ENCODE measurements around the gene TRAF7.

Gene TRAF7

DNA sequence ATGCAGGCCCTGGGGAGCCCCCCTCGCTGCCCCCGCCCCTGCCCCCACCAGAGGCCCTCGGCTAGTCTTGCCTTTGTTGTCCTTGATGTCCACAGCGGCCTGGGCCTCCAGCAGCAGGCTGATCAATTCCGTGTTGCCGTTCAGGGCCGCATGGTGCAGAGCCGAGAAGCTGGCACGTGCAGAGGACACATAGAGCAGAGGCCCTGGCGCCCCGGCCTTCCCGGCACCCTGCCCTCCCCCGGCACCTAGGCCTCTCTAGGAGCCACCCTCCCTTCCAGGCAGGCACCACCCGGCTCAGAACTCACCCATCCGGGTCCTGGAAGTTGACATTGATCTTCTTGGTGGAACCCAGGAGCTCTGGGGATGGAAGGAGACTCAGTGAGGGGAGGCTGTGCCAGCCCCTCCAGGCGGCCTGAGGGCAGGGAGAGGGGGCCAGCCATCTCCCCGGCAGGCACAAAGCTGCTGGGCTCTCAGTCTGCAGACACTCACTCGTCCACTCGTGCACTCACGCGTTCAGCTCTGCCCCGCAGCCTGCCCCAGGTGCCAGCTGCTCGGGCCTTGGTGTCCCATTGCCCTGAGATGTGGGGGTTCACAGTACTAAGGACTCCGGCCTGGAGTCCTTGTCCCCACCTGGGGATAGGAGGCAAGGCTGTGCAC is 34.5 kb downstream of the TRAF7 start:
- TF ChIP-seq, protein P1, sequence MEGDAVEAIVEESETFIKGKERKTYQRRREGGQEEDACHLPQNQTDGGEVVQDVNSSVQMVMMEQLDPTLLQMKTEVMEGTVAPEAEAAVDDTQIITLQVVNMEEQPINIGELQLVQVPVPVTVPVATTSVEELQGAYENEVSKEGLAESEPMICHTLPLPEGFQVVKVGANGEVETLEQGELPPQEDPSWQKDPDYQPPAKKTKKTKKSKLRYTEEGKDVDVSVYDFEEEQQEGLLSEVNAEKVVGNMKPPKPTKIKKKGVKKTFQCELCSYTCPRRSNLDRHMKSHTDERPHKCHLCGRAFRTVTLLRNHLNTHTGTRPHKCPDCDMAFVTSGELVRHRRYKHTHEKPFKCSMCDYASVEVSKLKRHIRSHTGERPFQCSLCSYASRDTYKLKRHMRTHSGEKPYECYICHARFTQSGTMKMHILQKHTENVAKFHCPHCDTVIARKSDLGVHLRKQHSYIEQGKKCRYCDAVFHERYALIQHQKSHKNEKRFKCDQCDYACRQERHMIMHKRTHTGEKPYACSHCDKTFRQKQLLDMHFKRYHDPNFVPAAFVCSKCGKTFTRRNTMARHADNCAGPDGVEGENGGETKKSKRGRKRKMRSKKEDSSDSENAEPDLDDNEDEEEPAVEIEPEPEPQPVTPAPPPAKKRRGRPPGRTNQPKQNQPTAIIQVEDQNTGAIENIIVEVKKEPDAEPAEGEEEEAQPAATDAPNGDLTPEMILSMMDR (IDR thresholded peaks at IDR 0.05; ENCODE audit: low read depth, low read length, missing control alignments) = no peak
- DNase-seq = no peak
- in situ Hi-C loops (cut with HindIII; ENCODE audit: low pct_ligation_motif_present, low sequenced_read_pairs) = no loop called here
- Histone ChIP-seq H3K4me3 (ENCODE audit: low read depth, low read length) (no peak overlapping the region), H3K27ac (no peak overlapping the region), H3K36me3 (replicated peaks) (no peaks in the 10 kb centered on the region), H3K27me3 (replicated peaks) (peaks cover 10% of the 10 kb centered on the region)

DNA sequence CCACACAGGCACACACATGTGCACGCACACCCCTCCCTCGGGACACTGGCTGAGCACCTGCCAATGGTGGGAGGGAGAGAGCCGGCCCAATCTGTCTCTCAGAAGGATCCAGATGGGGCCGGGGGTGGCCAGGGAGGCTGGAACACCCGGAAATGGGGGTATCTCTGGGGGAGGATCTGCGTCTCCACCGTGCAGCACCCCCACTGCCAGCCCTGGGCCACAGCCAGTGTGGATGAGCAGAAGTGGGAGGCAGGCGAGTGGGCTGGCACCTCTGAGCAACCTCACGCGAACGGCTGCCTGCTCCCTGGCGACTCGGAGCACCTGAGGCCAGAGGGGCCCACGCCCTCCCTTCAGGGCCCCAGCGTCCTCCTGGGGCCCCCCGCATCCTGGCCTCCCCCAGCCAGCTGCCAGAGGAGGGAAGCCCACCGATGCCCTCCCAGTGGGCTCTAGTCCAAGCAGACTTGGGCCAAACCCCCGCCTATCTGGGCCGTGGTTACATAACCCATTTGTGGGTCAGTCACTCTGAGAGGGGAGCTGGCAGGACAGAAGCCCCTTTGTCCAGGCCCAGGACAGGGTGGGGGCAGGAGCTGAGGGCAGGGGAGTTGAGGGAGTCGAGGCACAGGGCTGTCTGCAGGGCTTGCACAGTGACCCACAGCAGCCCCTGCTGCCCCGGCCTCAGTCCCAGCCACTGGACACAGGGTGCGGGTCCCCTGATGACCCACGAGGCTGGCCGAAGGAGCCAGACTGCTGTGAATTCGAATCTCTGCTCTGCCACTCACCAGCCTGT is 35.3 kb downstream of the TRAF7 start:
- DNase-seq = no peak
- Histone ChIP-seq H3K4me3 (ENCODE audit: low read depth, low read length) (no peak overlapping the region), H3K27me3 (replicated peaks) (peaks cover 17% of the 10 kb centered on the region), H3K36me3 (replicated peaks) (no peaks in the 10 kb centered on the region), H3K27ac (no peak overlapping the region)
- in situ Hi-C loops (cut with HindIII; ENCODE audit: low pct_ligation_motif_present, low sequenced_read_pairs) = no loop called here
- TF ChIP-seq, protein P1 (IDR thresholded peaks at IDR 0.05; ENCODE audit: low read depth, low read length, missing control alignments) = no peak

DNA sequence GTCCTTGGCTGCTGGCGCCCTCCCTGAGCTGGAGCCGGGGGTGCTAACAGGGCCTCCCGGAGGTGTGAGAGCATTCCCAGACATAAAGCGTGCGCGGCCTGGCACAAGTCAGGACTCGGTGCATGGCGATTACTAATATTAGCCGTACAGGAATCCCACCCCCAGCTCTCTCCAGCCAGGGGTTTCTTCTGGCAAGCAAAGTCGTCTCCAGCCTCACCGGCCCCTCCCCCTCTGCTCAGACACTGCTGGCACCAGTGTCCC is 35.8 kb downstream of the TRAF7 start:
- Histone ChIP-seq H3K4me3 (ENCODE audit: low read depth, low read length) (no peak overlapping the region), H3K27me3 (replicated peaks) (peaks cover 21% of the 10 kb centered on the region), H3K27ac (no peak overlapping the region), H3K36me3 (replicated peaks) (no peaks in the 10 kb centered on the region)
- in situ Hi-C loops (cut with HindIII; ENCODE audit: low pct_ligation_motif_present, low sequenced_read_pairs) = no loop called here
- TF ChIP-seq, protein P1 (IDR thresholded peaks at IDR 0.05; ENCODE audit: low read depth, low read length, missing control alignments) = no peak
- no peak for DNase-seq

DNA sequence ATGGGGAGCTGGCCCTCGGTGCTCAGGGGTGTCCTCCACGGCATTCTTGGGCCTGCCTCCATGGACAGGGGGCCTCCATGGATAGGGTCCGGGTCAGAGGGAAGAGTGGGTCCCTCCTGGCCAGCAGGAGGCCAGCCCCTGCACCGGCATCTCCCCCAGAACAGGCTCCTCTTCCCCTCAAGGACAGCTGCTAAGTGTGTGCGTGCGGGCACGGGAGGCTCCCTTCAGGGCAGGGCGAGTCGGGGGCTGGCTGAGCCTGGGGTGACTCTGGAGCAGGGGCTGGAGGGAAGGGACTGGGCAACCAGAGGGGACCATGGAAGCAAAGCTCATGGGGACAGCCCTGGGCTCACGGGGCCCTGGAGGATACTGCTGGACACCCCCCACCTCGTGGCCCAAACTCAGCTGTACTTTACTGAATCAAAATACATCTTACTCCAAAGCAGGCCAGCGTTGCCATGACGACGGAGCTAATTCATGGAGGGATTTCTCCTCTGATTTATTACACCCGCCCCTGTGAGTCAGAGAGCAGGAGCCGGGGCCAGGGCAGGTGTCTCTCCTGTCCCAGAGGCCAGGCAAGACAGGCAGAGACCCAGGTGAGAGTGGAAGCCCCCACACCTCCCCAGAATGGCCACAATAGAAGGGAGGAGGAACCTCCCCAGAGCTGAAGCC is 38.7 kb downstream of the TRAF7 start:
- no peak overlapping the region for H3K27ac ChIP-seq
- TF ChIP-seq, protein P1 (IDR thresholded peaks at IDR 0.05; ENCODE audit: low read depth, low read length, missing control alignments) = no peak
- in situ Hi-C loops (cut with HindIII; ENCODE audit: low pct_ligation_motif_present, low sequenced_read_pairs) = no loop called here
- peaks cover 44% of the 10 kb centered on the region for H3K27me3 ChIP-seq (replicated peaks)
- H3K36me3 ChIP-seq (replicated peaks) = no peaks in the 10 kb centered on the region
- DNase-seq = peak; percentile 37
- H3K4me3 ChIP-seq (ENCODE audit: low read depth, low read length) = no peak overlapping the region

DNA sequence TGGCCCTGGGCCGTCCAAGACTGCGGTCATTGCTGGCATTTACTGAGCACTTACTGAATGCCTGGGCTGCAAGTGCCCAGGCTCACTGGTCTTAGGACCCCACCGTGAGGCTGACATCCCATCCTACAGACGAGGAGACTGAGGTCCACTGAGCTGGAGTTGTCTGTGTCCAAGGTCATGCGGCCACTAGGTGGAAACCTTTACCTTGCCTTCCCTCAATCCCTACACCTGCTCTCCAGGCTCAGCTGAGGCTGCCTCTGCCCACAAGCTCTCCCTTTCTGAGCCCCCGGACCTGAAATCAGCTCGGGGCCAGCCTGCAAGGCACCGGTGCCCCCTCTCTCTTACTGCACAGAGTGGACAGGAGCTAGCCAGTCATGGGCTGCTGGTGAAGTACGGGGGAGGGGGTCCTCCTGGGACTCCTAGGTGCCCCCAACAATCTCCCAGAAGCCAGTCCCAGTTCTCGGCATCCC is 39.3 kb downstream of the TRAF7 start:
- TF ChIP-seq, protein P1 (IDR thresholded peaks at IDR 0.05; ENCODE audit: low read depth, low read length, missing control alignments) = peak; percentile 60
- H3K4me3 ChIP-seq (ENCODE audit: low read depth, low read length) = no peak overlapping the region

More for the DNA sequence above, 39.3 kb downstream of the TRAF7 start:
- H3K36me3 ChIP-seq (replicated peaks) = no peaks in the 10 kb centered on the region
- in situ Hi-C loops (cut with HindIII; ENCODE audit: low pct_ligation_motif_present, low sequenced_read_pairs) = no loop called here
- no peak overlapping the region for H3K27ac ChIP-seq
- peaks cover 44% of the 10 kb centered on the region for H3K27me3 ChIP-seq (replicated peaks)
- DNase-seq = peak; percentile 12
